Neural cell (in vitro differentiated cells): ENCODE measurements around the gene SH3TC1.

Source experiments
- EP300 ChIP-seq: fragments of 450-650 bp; conservative IDR thresholded peaks from 2 replicates; pipeline ENCODE4 v1.6.1; 2014; ENCODE audit warnings: antibody characterized with exemption, mild to moderate bottlenecking, moderate library complexity; ENCODE audit not compliant: poor library complexity, severe bottlenecking
- EZH2 ChIP-seq: fragments of 200-600, 300-800 bp; shearing (Covaris generic), sonication (generic); IDR thresholded peaks from 2 replicates; pipeline ENCODE4 v1.6.1; 2014; ENCODE audit warnings: antibody characterized with exemption, low read length, borderline replicate concordance, mild to moderate bottlenecking; ENCODE audit not compliant: insufficient read depth, poor library complexity, severe bottlenecking
- POLR2AphosphoS5 ChIP-seq: IDR thresholded peaks from 2 replicates; pipeline ENCODE4 v1.6.1; 2012
- TF ChIP-seq, protein P1 (sequence below): IDR thresholded peaks from 2 replicates; pipeline ENCODE4 v1.6.1; 2012; ENCODE audit warnings: borderline replicate concordance
- TF ChIP-seq, protein P2 (sequence below): fragments of 450-650 bp; IDR thresholded peaks from 2 replicates; pipeline ENCODE4 v1.5.1; 2014; ENCODE audit warnings: antibody characterized with exemption, mild to moderate bottlenecking, moderate library complexity; ENCODE audit not compliant: poor library complexity, severe bottlenecking

DNA sequence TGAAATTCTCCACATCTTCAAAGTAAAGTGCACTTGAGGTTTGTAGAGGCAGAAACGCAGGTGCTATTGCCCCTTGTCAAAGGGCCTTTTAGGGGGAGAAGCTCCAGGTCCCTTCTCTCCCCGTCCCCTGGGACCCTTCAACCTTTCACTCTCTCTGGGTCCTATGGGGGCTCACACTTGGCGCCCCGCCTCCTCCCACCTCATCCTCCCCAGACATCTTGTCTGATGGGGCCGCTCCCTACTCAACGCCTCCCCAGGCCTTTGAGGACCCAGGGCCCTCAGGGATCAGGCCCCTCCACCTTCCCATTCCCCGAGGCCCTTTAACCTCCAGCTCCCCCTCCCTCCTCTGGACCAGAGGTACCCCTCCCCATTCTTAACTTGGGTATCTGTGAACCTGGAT is 69.1 kb downstream of the SH3TC1 start:
- TF ChIP-seq EP300 (no peak), EZH2 (no peak), POLR2AphosphoS5 (no peak)
- TF ChIP-seq, protein P1, sequence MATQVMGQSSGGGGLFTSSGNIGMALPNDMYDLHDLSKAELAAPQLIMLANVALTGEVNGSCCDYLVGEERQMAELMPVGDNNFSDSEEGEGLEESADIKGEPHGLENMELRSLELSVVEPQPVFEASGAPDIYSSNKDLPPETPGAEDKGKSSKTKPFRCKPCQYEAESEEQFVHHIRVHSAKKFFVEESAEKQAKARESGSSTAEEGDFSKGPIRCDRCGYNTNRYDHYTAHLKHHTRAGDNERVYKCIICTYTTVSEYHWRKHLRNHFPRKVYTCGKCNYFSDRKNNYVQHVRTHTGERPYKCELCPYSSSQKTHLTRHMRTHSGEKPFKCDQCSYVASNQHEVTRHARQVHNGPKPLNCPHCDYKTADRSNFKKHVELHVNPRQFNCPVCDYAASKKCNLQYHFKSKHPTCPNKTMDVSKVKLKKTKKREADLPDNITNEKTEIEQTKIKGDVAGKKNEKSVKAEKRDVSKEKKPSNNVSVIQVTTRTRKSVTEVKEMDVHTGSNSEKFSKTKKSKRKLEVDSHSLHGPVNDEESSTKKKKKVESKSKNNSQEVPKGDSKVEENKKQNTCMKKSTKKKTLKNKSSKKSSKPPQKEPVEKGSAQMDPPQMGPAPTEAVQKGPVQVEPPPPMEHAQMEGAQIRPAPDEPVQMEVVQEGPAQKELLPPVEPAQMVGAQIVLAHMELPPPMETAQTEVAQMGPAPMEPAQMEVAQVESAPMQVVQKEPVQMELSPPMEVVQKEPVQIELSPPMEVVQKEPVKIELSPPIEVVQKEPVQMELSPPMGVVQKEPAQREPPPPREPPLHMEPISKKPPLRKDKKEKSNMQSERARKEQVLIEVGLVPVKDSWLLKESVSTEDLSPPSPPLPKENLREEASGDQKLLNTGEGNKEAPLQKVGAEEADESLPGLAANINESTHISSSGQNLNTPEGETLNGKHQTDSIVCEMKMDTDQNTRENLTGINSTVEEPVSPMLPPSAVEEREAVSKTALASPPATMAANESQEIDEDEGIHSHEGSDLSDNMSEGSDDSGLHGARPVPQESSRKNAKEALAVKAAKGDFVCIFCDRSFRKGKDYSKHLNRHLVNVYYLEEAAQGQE = no peak
- TF ChIP-seq, protein P2, sequence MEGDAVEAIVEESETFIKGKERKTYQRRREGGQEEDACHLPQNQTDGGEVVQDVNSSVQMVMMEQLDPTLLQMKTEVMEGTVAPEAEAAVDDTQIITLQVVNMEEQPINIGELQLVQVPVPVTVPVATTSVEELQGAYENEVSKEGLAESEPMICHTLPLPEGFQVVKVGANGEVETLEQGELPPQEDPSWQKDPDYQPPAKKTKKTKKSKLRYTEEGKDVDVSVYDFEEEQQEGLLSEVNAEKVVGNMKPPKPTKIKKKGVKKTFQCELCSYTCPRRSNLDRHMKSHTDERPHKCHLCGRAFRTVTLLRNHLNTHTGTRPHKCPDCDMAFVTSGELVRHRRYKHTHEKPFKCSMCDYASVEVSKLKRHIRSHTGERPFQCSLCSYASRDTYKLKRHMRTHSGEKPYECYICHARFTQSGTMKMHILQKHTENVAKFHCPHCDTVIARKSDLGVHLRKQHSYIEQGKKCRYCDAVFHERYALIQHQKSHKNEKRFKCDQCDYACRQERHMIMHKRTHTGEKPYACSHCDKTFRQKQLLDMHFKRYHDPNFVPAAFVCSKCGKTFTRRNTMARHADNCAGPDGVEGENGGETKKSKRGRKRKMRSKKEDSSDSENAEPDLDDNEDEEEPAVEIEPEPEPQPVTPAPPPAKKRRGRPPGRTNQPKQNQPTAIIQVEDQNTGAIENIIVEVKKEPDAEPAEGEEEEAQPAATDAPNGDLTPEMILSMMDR = no peak
